H1 (cell line): Measurements from ENCODE around the gene TRIM52. TPM values are rescaled to one million over a fixed set of nuclear protein-coding genes. Genes with fewer than 3 reads are reported as not detected.

ENCODE experiments used
- ASH2L ChIP-seq: fragments of 200-600, 300-600 bp; sonication (generic); IDR thresholded peaks from one replicate; pipeline ENCODE4 v1.7.1; 2017; ENCODE audit warnings: low read length
- BCL11A ChIP-seq, 2 experiments: IDR thresholded peaks; one replicate each; pipeline ENCODE4 v1.6.1; 2011; ENCODE audit warnings: low read depth in 2 of 2, low read length in 2 of 2, mild to moderate bottlenecking in 2 of 2
- CHD2 ChIP-seq: IDR thresholded peaks from 2 replicates; pipeline ENCODE4 v1.6.1; 2012; ENCODE audit warnings: low read length, improper control_type of control experiment
- FOSL1 ChIP-seq: IDR thresholded peaks from 2 replicates; pipeline ENCODE4 v1.6.1; 2011; ENCODE audit warnings: mild to moderate bottlenecking, low read depth, low read length, moderate library complexity; ENCODE audit not compliant: insufficient read depth
- GTF2F1 ChIP-seq: IDR thresholded peaks from 2 replicates; pipeline ENCODE4 v1.6.1; 2012; ENCODE audit warnings: low read depth, low read length, improper control_type of control experiment, borderline replicate concordance
- HDAC2 ChIP-seq, 2 experiments: fragments of 300-600 bp in 1 of 2; sonication (generic) in 1 of 2; IDR thresholded peaks; 2 replicates each; pipeline ENCODE4 v1.6.1; 2011 to 2012; ENCODE audit warnings: low read depth in 2 of 2, low read length in 2 of 2, mild to moderate bottlenecking in 2 of 2, moderate library complexity in 2 of 2, borderline replicate concordance in 1 of 2, inconsistent platforms in 1 of 2
- JUND ChIP-seq: IDR thresholded peaks from 2 replicates; pipeline ENCODE4 v1.6.1; 2011; ENCODE audit warnings: mild to moderate bottlenecking, improper control_type of control experiment, low read length
- KDM4A ChIP-seq: IDR thresholded peaks from one replicate; pipeline ENCODE4 v1.7.1; 2012; ENCODE audit warnings: low read depth, mild to moderate bottlenecking, moderate library complexity, low read length, inconsistent platforms; ENCODE audit not compliant: severe bottlenecking
- NANOG ChIP-seq: IDR thresholded peaks from 2 replicates; pipeline ENCODE4 v1.6.1; 2011; ENCODE audit warnings: low read length, low read depth, mild to moderate bottlenecking, inconsistent platforms; ENCODE audit not compliant: insufficient read depth, poor library complexity, severe bottlenecking
- NRF1 ChIP-seq: IDR thresholded peaks from 2 replicates; pipeline ENCODE4 v1.6.1; 2011; ENCODE audit warnings: mild to moderate bottlenecking, low read depth, low read length, improper control_type of control experiment
- PHF8 ChIP-seq: fragments of 200-600 bp; sonication (generic); conservative IDR thresholded peaks from 2 replicates; pipeline ENCODE4 v1.7.1; 2012; ENCODE audit warnings: low read depth, mild to moderate bottlenecking, inconsistent platforms, low read length, moderate library complexity
- POLR2A ChIP-seq, 2 experiments: IDR thresholded peaks; 1 replicate in 1 of 2; 2 replicates in 1 of 2; pipeline ENCODE4 v1.6.1; 2011; ENCODE audit warnings: low read depth in 2 of 2, low read length in 2 of 2, mild to moderate bottlenecking in 2 of 2; ENCODE audit errors: control extremely low read depth in 1 of 2
- POLR2AphosphoS5 ChIP-seq: IDR thresholded peaks from 2 replicates; pipeline ENCODE4 v1.6.1; 2011; ENCODE audit warnings: low read depth, low read length
- POU5F1 ChIP-seq: IDR thresholded peaks from 2 replicates; pipeline ENCODE4 v1.6.1; 2011; ENCODE audit warnings: low read depth, mild to moderate bottlenecking, low read length, moderate library complexity
- RBBP5 ChIP-seq: IDR thresholded peaks from 2 replicates; pipeline ENCODE4 v1.7.1; 2012; ENCODE audit warnings: low read depth, mild to moderate bottlenecking, inconsistent platforms, low read length, moderate library complexity, borderline replicate concordance
- RFX5 ChIP-seq: IDR thresholded peaks from 2 replicates; pipeline ENCODE4 v1.6.1; 2011; ENCODE audit warnings: low read depth, low read length, improper control_type of control experiment, borderline replicate concordance
- RNF2 ChIP-seq: fragments of 200-900, 300-1000 bp; sonication (generic); IDR thresholded peaks from 2 replicates; pipeline ENCODE4 v1.7.1; 2016; ENCODE audit warnings: borderline replicate concordance, low read depth, mild to moderate bottlenecking, antibody characterized with exemption, low read length; ENCODE audit not compliant: poor library complexity, severe bottlenecking; ENCODE audit errors: missing control alignments
- RXRA ChIP-seq: IDR thresholded peaks from 2 replicates; pipeline ENCODE4 v1.6.1; 2011; ENCODE audit warnings: low read depth, mild to moderate bottlenecking, low read length, moderate library complexity; ENCODE audit not compliant: insufficient read depth
- SAP30 ChIP-seq: fragments of 300-600 bp; sonication (generic); IDR thresholded peaks from 2 replicates; pipeline ENCODE4 v1.7.1; 2012; ENCODE audit warnings: low read length, moderate library complexity, mild to moderate bottlenecking, inconsistent platforms; ENCODE audit not compliant: insufficient read depth, insufficient replicate concordance
- SP2 ChIP-seq: IDR thresholded peaks from 2 replicates; pipeline ENCODE4 v1.6.1; 2012; ENCODE audit warnings: mild to moderate bottlenecking, low read length, inconsistent platforms
- SRF ChIP-seq: IDR thresholded peaks from 2 replicates; pipeline ENCODE4 v1.6.1; 2011; ENCODE audit warnings: mild to moderate bottlenecking, low read depth, low read length, moderate library complexity
- polyA plus RNA-seq, 7 experiments: library from polyadenylated mRNA; depleted of rRNA in 3 of 7; stranded (reverse) in 5 of 7; unstranded in 2 of 7; fragments of >200 nt in 5 of 7; fragments of 200-250 nt in 2 of 7; gene quantifications; 1 replicate in 5 of 7; 2 replicates in 1 of 7; 4 replicates in 1 of 7; pipeline versions ENCODE4 v1.2.1 to v1.2.3, GENCODE V29; 2011 to 2013; ENCODE audit warnings: missing spikeins in 2 of 7, mixed read lengths in 2 of 7
- total RNA-seq: library from RNA; stranded (reverse); fragmentation: NEBNext Ultra II Directional; extraction: Animal tissue kit (Norgen Biotek cat#: 25700); gene quantifications from 2 replicates; pipeline ENCODE4 v1.2.1, GENCODE V29; 2021
- TF ChIP-seq, protein P1 (sequence below): IDR thresholded peaks from 2 replicates; pipeline ENCODE4 v1.6.1; 2012; ENCODE audit warnings: inconsistent platforms
- TF ChIP-seq, protein P2 (sequence below): IDR thresholded peaks from 2 replicates; pipeline ENCODE4 v1.6.1; 2012; ENCODE audit warnings: low read length, inconsistent platforms

The TRIM52 gene
- total and polyA plus RNA-seq, 2 of the 8 experiments (the other 6 are each of a cell fraction or from before 2014, with no cell fraction given): 4.2 to 5.7 TPM

GRCh38 chr5:181223729-181224389 lies 37.1 kb downstream of the TRIM52 start (continued):
- TF ChIP-seq RXRA (no peak), POLR2AphosphoS5 (no peak), RBBP5 (no peak), RNF2 (no peak), PHF8 (no peak), BCL11A (IDR thresholded peaks at IDR 0.05; ENCODE audit: low read depth in 2 of 2, low read length in 2 of 2) (no peak), FOSL1 (no peak), CHD2 (no peak), POLR2A (IDR thresholded peaks at IDR 0.05; ENCODE audit: control extremely low read depth in 1 of 2, low read depth in 2 of 2, low read length in 2 of 2) (no peak), RFX5 (no peak), NRF1 (no peak), HDAC2 (IDR thresholded peaks at IDR 0.05; ENCODE audit: borderline replicate concordance in 1 of 2, low read depth in 2 of 2, low read length in 2 of 2) (no peak), SAP30 (peak; percentile 77), NANOG (no peak), SRF (no peak), JUND (no peak), GTF2F1 (no peak; the same call in 1 of the 2 replicates), POU5F1 (no peak), ASH2L (no peak), SP2 (no peak), KDM4A (peak; percentile 22)
- TF ChIP-seq, protein P1, sequence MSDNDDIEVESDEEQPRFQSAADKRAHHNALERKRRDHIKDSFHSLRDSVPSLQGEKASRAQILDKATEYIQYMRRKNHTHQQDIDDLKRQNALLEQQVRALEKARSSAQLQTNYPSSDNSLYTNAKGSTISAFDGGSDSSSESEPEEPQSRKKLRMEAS: no peak
- TF ChIP-seq, protein P2, sequence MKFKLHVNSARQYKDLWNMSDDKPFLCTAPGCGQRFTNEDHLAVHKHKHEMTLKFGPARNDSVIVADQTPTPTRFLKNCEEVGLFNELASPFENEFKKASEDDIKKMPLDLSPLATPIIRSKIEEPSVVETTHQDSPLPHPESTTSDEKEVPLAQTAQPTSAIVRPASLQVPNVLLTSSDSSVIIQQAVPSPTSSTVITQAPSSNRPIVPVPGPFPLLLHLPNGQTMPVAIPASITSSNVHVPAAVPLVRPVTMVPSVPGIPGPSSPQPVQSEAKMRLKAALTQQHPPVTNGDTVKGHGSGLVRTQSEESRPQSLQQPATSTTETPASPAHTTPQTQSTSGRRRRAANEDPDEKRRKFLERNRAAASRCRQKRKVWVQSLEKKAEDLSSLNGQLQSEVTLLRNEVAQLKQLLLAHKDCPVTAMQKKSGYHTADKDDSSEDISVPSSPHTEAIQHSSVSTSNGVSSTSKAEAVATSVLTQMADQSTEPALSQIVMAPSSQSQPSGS: no peak
